Gastrocnemius medialis (tissue), 4 donors: ENCODE measurements around the gene PSMB2. TPM values are rescaled to one million over a fixed set of nuclear protein-coding genes. Genes with fewer than 3 reads are reported as not detected.

Source experiments
- ATAC-seq, 2 donors: fragments of 150-250 bp; one replicate each; pipeline ENCODE4 v1.9.1; 2016
- DNase-seq, 2 donors: peaks; one replicate each; pipeline ENCODE4 v3.0.0-alpha.2; 2019
- H3K27ac ChIP-seq, 4 donors: fragments of 200-600 bp; sonication (generic); 1 replicate in 1 of 4; 2 replicates in 3 of 4; pipeline ENCODE4 v1.5.1; 2016 to 2018; ENCODE audit warnings: mild to moderate bottlenecking in 2 of 4, moderate library complexity in 1 of 4
- H3K27me3 ChIP-seq, 3 donors: fragments of 200-600 bp; sonication (generic) in 2 of 3; 1 replicate in 1 of 3; 2 replicates in 2 of 3; pipeline versions ENCODE4 v1.5.1 to v1.6.0; 2016 to 2019; ENCODE audit warnings: mild to moderate bottlenecking in 1 of 3, moderate library complexity in 1 of 3
- H3K36me3 ChIP-seq, 2 donors: fragments of 200-600 bp; sonication (generic) in 1 of 2; one replicate each; pipeline ENCODE4 v1.5.1; 2017 to 2018
- H3K4me1 ChIP-seq, 2 donors: fragments of 200-600 bp; sonication (generic) in 1 of 2; one replicate each; pipeline ENCODE4 v1.5.1; 2016 to 2017; ENCODE audit warnings: mild to moderate bottlenecking in 2 of 2
- H3K4me3 ChIP-seq, 4 donors: fragments of 200-600 bp; sonication (generic) in 3 of 4; 1 replicate in 1 of 4; 2 replicates in 3 of 4; pipeline ENCODE4 v1.5.1; 2016 to 2019; ENCODE audit warnings: mild to moderate bottlenecking in 2 of 4
- H3K9me3 ChIP-seq, 3 donors: fragments of 200-600 bp; sonication (generic) in 2 of 3; 1 replicate in 1 of 3; 2 replicates in 2 of 3; pipeline ENCODE4 v1.5.1; 2016 to 2019
- CTCF ChIP-seq, 5 experiments: fragments of 450-650 bp in 3 of 5; fragments of 200-600 bp in 2 of 5; sonication (generic) in 2 of 5; IDR thresholded peaks in 4 of 5; conservative IDR thresholded peaks in 1 of 5; 1 replicate in 4 of 5; 2 replicates in 1 of 5; pipeline ENCODE4 v1.5.1; 2016 to 2019; ENCODE audit warnings: antibody characterized with exemption in 5 of 5, mild to moderate bottlenecking in 3 of 5, moderate library complexity in 3 of 5
- POLR2A ChIP-seq, 2 donors: fragments of 450-650 bp; IDR thresholded peaks; one replicate each; pipeline ENCODE4 v1.6.1; 2017; ENCODE audit warnings: antibody characterized with exemption in 2 of 2, mild to moderate bottlenecking in 2 of 2, moderate library complexity in 2 of 2
- in situ Hi-C, 4 donors: fragments of 200-750 bp; cut with MboI; loops; one replicate each; pipeline versions ENCODE4 v1.15.0 to v1.8.0; 2017; ENCODE audit warnings: low sequenced_read_pairs in 4 of 4
- intact Hi-C: fragments of 100-400 bp; cut with DNase I; formaldehyde crosslinking; loops from one replicate; pipeline ENCODE4 v1.15.1; 2023; ENCODE audit warnings: low total_unique reads
- total RNA-seq, 4 donors: library from RNA; depleted of rRNA; stranded (reverse); fragments of >200 nt; gene quantifications; one replicate each; pipeline versions ENCODE4 v1.1.0 to v1.2.3, GENCODE V29; 2016

Gene PSMB2
- total RNA-seq, 4 donors from 2014 or later, result 65.2 to 119 (median 89.9) TPM

GRCh38 chr1:35642471-35642955 lies 1.2 kb upstream of the PSMB2 start:
- intact Hi-C loops, result no loop called here
- peak overlapping the region; percentile 93 to 98 (median 95) for H3K27ac ChIP-seq

GRCh38 chr1:35640380-35641232 lies 720 bp downstream of the PSMB2 start:
- peaks cover 43% of the 10 kb centered on the region in 2 donors for H3K4me1 ChIP-seq
- H3K36me3 ChIP-seq, result peaks cover 0 to 8% of the 10 kb centered on the region in 2 donors
- intact Hi-C loops, result loop anchor here (1.0 to 2.0 kb wide), 3 partner anchors 78 to 291 kb away; partner anchors contain the start of genes AGO3, C1orf216, KIAA0319L and NCDN
- TF ChIP-seq POLR2A (IDR thresholded peaks at IDR 0.05) (no peak), CTCF (IDR thresholded peaks at IDR 0.05 in 4 of 5, conservative IDR thresholded peaks at IDR 0.05 in 1 of 5) (no peak)
- H3K4me3 ChIP-seq, result peak overlapping the region; percentile 82 to 98 (median 88)
- peak in 1 of 2 donors; percentile 14 for ATAC-seq
- no peaks in the 10 kb centered on the region for H3K9me3 ChIP-seq
- peak in 1 of 2 donors; percentile 17 for DNase-seq
- H3K27me3 ChIP-seq, result no peaks in the 10 kb centered on the region
- in situ Hi-C loops, result loop anchor here in 2 of 4 donors (5.0 to 10.0 kb wide), 2 partner anchors 77 to 84 kb away; partner anchors contain the start of gene C1orf216 (in 1 of the 2)
- peak overlapping the region; percentile 93 to 98 (median 95) for H3K27ac ChIP-seq

More at GRCh38 chr1:35642471-35642955, 1.2 kb upstream of the PSMB2 start:
- Histone ChIP-seq H3K9me3 (no peaks in the 10 kb centered on the region), H3K27me3 (no peaks in the 10 kb centered on the region), H3K36me3 (no peaks in the 10 kb centered on the region), H3K4me3 (peak overlapping the region; percentile 82 to 98 (median 88)), H3K4me1 (peaks cover 29 to 31% of the 10 kb centered on the region in 2 donors)
- DNase-seq (no peak), ATAC-seq (no peak)
- TF ChIP-seq CTCF (IDR thresholded peaks at IDR 0.05 in 4 of 5, conservative IDR thresholded peaks at IDR 0.05 in 1 of 5), result no peak
- TF ChIP-seq POLR2A (IDR thresholded peaks at IDR 0.05), result no peak
- in situ Hi-C loops, result loop anchor here in 2 of 4 donors (5.0 to 10.0 kb wide), 2 partner anchors 75 to 82 kb away; partner anchors contain the start of gene C1orf216 (in 1 of the 2)

GRCh38 chr1:35637401-35637809 lies 3.9 kb downstream of the PSMB2 start:
- Histone ChIP-seq H3K36me3 (peaks cover 0 to 40% of the 10 kb centered on the region in 2 donors), H3K4me3 (peak overlapping the region; percentile 33 to 42 (median 35)), H3K27ac (peak overlapping the region; percentile 68 to 94 (median 72)), H3K9me3 (no peaks in the 10 kb centered on the region), H3K27me3 (no peaks in the 10 kb centered on the region), H3K4me1 (peaks cover 41 to 43% of the 10 kb centered on the region in 2 donors)
- intact Hi-C loops (loop anchor here (10.0 kb wide), 1 partner anchor 443 kb away; the partner anchor contains the start of gene SFPQ), in situ Hi-C loops (no loop called here)
- DNase-seq (no peak), ATAC-seq (no peak)
- no peak for TF ChIP-seq POLR2A (IDR thresholded peaks at IDR 0.05)
- no peak for TF ChIP-seq CTCF (IDR thresholded peaks at IDR 0.05 in 4 of 5, conservative IDR thresholded peaks at IDR 0.05 in 1 of 5)

- H3K9me3 ChIP-seq, result no peaks in the 10 kb centered on the region
- H3K36me3 ChIP-seq, result peaks cover 0 to 77% of the 10 kb centered on the region in 2 donors
- H3K27ac ChIP-seq, result no peak overlapping the region
- TF ChIP-seq CTCF (IDR thresholded peaks at IDR 0.05 in 4 of 5, conservative IDR thresholded peaks at IDR 0.05 in 1 of 5) (no peak), POLR2A (IDR thresholded peaks at IDR 0.05) (no peak)
- in situ Hi-C loops, result no loop called here
- H3K4me1 ChIP-seq, result peaks cover 23 to 24% of the 10 kb centered on the region in 2 donors
- ATAC-seq, result no peak
- H3K27me3 ChIP-seq, result no peaks in the 10 kb centered on the region
- intact Hi-C loops, result loop anchor here (10.0 kb wide), 1 partner anchor 439 kb away; the partner anchor contains the start of gene SFPQ
- DNase-seq, result no peak
- no peak overlapping the region for H3K4me3 ChIP-seq
Observed at GRCh38 chr1:35633547-35633946, 7.8 kb downstream of the PSMB2 start.
